Activated naive CD4-positive, alpha-beta T cell treated with Interleukin-2 at 50 U/mL for 16 hours (primary cell): Measurements from ENCODE around the gene KCNG4.
"Not testable (repeated sequence)": the region's sequence is repeated elsewhere in the genome, so short reads cannot be mapped to it uniquely, and the experiment has no call there.

Experiments used
- DNase-seq: peaks from one replicate; pipeline ENCODE4 v3.0.0-alpha.2; 2020

KCNG4 gene

GRCh38 chr16:84232969-84233368, 6.8 kb downstream of the KCNG4 start:
- DNase-seq, result no peak

DNA sequence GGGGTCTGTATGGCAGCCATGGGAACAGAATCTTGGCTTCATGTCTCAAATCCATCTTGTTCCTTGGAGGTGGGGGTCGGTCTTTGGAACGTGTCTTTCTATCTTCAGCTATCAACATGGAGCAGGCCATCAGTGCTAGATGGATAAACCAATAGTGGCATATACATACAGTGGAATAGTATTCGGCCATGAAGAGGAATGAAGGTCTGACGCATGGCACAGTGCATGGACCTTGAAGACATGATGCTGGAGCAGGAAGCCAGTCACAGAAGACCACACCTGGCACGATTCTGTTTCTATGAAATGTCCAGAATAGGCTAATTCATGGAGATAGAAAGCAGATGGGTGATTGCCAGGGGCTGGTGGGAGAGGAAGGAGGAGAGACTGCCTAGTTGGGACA, 7.8 kb downstream of the KCNG4 start:
- no peak for DNase-seq

DNA sequence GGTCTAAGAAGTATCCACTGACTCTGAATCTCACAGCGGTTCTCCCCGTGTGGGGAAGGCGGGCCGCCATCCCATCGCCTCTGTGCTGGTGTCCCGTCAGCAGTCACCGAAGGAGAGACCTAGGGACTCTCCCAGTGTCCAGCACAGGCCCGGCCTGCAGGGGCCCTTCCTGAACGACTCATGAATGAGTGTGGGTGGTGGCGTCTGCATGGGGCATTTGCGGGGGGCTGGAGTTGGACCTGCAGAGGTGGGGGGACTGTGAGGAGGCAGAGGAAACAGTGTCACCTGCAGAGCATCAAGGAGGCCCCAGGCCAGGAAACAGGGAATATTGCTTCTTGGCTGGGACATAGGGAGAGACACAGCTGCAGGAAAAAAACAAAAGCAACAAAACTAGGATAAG, 10.3 kb downstream of the KCNG4 start:
- no peak for DNase-seq

DNA sequence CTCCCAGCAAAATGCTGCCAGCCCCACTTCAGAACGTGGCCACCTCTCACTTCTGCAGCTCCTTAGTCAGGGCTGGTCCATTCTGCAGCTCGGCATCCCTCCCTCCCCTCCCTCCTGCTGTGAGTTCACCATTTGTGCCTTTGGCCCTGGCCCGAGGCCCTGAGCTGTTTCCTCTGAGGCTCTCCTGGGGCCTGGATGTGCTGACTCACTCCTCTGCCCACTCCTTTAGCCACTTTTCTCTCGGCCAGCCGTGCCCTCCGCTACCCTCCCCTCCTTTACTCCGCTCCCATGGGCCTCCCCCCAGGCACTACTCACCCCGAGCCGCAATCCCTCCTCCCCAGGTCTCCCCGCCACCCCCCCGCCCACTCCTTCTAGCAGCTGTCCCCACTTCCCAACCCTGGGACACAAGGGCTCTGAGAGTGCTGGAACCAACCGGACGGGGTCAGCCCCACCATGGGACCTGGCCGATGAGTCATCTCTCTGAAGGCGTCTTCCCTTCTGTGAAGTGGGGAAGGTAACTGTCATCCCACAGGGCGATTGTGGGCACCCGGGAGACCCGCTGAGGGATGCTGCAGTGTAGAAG, 11.5 kb downstream of the KCNG4 start:
- DNase-seq, result no peak

DNA sequence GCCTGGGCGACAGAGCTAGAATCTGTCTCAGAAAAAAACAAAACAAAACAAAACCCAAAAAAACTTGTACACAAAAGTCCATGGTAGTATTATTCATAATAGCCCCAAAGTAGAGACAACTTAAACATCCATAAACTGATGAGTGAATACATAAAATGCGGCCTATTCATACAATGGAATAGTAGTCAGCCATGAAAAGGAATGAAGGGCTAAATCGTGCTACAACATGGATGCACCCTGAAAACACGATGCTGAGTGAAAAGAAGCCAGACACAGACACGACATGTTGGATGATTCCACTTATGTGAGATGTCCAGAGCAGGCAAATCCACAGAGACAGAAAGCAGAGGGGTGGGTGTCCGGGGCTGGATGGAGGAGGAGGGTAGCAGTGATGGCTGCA, 12.3 kb downstream of the KCNG4 start:
- no peak for DNase-seq

DNA sequence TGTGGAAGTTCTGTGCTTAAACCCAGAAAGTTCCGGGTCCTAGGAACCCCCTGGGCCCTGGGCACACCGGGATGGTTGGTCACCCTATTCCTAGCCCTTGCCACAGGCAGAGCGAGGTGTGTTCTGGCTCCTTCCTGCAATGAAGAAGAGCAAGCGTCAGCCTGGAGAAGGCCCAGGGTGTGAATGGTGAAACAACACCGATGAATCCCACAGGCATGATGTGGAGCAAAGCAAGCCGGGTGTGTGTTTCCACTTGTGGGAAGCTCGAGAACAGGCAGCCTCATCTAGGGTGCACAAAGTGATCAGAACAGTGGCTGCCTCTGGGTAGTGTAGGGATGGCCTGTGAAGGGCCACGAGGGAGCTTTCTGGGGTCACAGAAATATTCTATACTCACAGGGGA, 13.8 kb downstream of the KCNG4 start:
- no peak for DNase-seq

DNA sequence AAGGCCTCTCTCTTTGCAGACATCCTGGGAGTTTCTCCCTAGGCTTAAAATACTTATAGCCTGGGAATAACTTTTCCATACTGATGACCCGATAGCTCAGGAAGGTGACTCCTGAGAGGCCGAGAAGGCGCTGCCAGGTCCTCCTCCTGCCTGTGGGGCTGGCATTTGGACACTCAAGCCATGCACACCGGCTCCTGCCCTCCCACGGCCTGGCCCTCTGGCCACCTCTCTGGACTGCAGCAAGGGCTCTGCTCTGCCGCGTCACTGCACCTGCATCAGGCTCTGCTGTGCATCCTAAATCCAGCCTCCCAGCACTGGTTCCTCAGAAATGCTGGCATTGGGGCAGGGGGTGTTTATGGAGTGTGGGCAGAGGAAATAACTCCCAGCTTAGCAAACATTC, 14.2 kb downstream of the KCNG4 start:
- no peak for DNase-seq

DNA sequence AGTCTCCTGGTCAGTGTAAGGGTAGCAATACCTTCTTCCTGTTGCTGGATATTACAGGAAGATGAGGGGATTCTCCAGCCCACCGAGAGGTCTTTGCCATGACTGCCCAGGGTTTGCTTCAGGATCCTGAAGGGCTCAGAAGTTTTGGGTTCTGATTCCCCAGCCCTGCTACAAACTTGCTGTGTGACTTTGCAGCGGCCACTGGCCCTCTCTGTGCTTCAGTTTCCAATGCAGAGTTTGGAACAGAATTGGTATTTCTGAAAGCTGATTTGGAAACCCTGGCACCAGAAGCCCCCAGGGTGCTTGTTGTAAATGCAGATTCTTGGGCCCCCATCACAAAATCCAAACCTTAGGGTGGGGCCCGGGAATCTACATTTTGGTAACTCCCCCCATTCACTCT, 14.7 kb downstream of the KCNG4 start:
- DNase-seq, result no peak

- DNase-seq, result no peak
These were observed 15.3 kb downstream of the KCNG4 start for GRCh38 chr16:84224554-84224953.

DNA sequence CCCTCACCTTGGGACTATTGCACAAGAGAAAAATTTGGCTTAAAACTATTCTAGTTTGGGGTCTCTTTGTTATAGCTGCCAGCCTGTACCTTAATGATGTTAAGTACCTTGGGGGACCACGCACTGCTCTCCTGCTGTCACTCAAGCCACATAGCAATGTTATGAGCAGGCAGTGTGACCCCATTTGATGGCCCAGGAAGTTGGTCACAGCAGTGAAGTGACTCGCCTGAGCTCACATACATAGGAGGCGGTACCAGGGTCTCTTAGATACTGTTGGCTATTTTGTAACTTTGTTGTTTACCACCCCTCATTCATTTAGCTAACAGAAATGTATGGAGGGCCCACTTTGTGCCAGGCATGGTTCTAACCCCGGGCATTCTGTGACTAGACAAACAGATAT, 16.4 kb downstream of the KCNG4 start:
- DNase-seq, result no peak

DNA sequence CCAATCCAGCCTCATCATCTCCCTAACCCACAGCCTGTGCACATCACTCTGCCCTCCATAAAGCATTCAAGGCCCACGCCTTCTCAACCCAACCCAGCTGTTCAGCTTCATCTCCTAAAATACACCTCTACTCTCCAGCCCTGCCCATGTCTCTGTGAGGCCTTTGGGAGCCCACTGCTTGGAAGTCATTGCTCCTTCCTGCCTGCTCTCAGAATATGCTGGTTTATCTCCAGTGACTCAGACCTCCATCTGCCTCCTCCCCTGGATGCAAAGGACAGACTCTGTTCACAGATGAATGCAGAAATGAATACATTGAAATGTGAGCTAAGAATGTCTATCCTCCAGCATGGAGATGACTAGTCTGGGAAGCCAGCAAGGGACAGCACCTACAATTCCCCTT, 19.0 kb downstream of the KCNG4 start:
- no peak for DNase-seq

DNA sequence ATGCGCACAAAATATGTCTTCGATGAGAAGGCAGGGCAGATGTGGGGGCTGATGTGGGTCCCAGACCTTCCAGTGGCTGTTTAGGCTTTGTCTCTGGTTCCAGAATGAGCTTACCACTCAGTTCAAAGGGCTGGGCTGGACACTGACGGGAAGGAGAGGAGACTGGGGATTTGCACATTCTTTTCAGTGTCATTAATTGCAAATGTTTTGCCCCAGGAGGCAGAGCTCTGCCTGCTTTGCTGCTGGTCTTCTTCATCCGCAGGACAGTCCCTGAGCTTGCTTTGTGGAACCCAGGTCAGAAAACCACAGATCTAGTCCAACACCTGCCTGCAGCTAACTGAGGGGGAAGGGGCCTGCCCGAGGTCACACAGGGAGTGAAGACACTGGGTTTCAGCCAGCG, 20.9 kb downstream of the KCNG4 start:
- DNase-seq, result no peak

- DNase-seq, result no peak
These were observed 21.5 kb downstream of the KCNG4 start for GRCh38 chr16:84218176-84218823.

- DNase-seq, result not testable (repeated sequence)
These were observed 23.7 kb downstream of the KCNG4 start for GRCh38 chr16:84216144-84216543.

- no peak for DNase-seq
These were observed 24.3 kb downstream of the KCNG4 start for GRCh38 chr16:84215531-84215930.

DNA sequence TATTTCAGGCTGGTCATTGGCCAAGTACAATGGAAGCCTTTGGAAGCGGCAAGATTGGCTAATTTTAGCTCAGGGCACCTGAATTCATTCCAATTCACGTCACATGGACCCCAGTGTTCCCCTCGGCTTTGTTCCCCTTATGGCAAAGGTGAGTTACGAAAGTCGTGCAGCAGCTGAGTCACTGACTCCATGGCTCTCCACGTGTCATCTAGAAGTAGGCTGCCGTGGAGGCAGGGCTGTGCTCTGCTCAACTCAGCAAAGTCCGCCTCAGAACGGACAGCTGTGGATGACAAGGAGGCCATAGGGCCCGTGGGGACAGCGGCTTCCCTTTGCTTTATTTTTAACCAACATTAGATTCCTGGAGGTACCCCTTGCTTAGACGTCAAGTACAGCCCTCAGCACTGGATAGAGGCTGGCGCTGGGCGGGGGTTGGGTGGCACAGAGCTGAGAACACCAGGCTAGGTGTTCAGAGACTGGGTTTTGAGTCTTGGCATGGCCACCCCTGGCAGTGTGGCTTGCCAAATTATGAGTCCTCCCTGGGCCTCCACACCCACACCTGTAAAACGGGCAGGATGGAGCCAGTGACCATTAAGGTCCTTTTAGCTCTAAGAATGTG, 25.3 kb downstream of the KCNG4 start:
- DNase-seq, result no peak

- no peak for DNase-seq
These were observed 27.2 kb downstream of the KCNG4 start for GRCh38 chr16:84212631-84213030.

- DNase-seq, result no peak
These were observed 27.7 kb downstream of the KCNG4 start for GRCh38 chr16:84212154-84212553.

DNA sequence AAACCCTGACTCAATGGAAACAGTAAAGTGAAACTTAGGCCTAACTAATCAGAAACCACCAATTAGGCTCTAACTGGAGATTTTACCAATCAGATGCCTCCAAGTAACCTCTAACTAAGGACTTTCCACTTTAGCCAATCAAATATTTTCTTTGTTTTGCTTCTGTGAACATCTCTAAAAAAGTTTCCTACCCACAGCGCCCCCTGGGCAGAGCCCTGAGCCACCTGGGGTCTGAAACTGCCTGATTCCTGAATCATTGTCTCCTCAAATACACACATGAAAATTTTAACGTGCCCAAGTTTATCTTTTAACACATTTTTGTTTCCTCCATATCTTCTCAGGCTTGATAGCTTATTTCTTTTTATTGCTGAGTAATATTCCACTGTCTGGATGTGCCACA, 29.8 kb downstream of the KCNG4 start:
- no peak for DNase-seq

DNA sequence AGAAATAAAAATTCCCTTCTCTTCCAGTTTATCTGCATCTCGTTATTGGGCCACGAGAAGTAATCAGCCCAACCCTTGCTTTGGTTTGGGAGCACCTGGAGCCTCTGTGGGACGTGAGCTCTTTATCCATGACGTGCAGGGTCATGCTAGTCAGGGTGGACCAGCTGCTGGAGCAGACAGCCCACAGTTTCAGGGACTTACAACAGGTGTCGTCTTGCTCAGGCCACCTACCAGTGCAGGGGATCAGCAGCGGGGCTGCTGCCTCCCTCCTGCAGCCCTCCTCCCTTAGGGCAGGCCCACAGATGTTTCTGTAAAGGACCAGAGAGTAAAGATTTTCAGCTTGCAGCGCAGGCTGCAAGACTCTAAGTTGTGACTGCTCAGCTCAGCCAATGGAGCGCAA, 31.9 kb downstream of the KCNG4 start:
- DNase-seq, result no peak

GRCh38 chr16:84207251-84207650, 32.6 kb downstream of the KCNG4 start:
- no peak for DNase-seq

- no peak for DNase-seq
These were observed 33.7 kb downstream of the KCNG4 start for GRCh38 chr16:84205976-84206691.

DNA sequence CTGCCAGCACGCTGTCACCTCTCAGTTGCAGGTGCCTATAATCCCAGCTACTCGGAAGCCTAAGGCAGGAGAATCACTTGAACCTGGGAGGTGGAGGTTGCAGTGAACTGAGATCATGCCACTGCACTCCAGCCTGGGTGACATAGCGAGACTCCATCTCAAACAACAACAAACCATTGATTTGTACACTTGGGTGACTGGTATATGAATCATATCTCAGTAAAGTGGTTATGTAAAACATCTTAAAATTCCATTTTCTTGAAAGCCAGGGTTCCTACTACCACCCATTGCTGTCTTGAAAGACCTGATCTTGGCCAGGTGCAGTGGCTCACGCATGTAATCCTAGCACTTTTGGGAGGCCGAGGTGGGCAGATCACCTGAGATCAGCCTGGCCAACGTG, 34.7 kb downstream of the KCNG4 start:
- not testable (repeated sequence) for DNase-seq

GRCh38 chr16:84204551-84204950, 35.3 kb downstream of the KCNG4 start:
- DNase-seq, result not testable (repeated sequence)
